Spinal cord (tissue), 10 donors: ENCODE results near the gene EME2. TPM values are rescaled to one million over a fixed set of nuclear protein-coding genes. Genes with fewer than 3 reads are reported as not detected.

ENCODE experiments used
- DNase-seq, 6 donors: peaks; one replicate each; pipeline versions ENCODE4 v3.0.0 to v3.0.0-alpha.2; 2013 to 2015; ENCODE audit warnings: low spot score in 6 of 6, low read depth in 4 of 6
- H3K27ac ChIP-seq: one replicate; pipeline ENCODE4 v1.5.1; 2013; ENCODE audit warnings: low read depth, low read length, control low read depth
- H3K27me3 ChIP-seq: one replicate; pipeline ENCODE4 v1.6.1; 2013; ENCODE audit warnings: low read length; ENCODE audit not compliant: control insufficient read depth, insufficient read depth
- H3K36me3 ChIP-seq: one replicate; pipeline ENCODE4 v1.6.1; 2013; ENCODE audit warnings: low read length; ENCODE audit not compliant: control insufficient read depth, insufficient read depth
- H3K4me1 ChIP-seq: one replicate; pipeline ENCODE4 v1.6.1; 2013; ENCODE audit warnings: low read length; ENCODE audit not compliant: control insufficient read depth, insufficient read depth
- H3K4me3 ChIP-seq: one replicate; pipeline ENCODE4 v1.5.1; 2013; ENCODE audit warnings: low read depth, low read length, control low read depth
- H3K9me3 ChIP-seq: one replicate; pipeline ENCODE4 v1.6.1; 2013; ENCODE audit warnings: low read length; ENCODE audit not compliant: control insufficient read depth, insufficient read depth
- WGBS: methylation state at CpG from one replicate; pipeline ENCODE4 v1.1.5; 2013; ENCODE audit warnings: missing lambda C conversion rate; ENCODE audit not compliant: insufficient coverage; 5-methylcytosine and 5-hydroxymethylcytosine counted together
- long read RNA-seq, 4 donors: transcript quantifications; one replicate each; lab custom pipeline, GENCODE V29; 2026
- polyA plus RNA-seq, 2 donors: library from polyadenylated mRNA; unstranded; fragments of 120-200 nt; gene quantifications; one replicate each; pipeline ENCODE4 v1.2.1, GENCODE V29; 2013; ENCODE audit not compliant: insufficient read length in 2 of 2
- total RNA-seq, 2 donors: library from RNA; depleted of rRNA in 1 of 2; stranded (reverse); fragments of 120-200 nt in 1 of 2; fragments of >200 nt in 1 of 2; gene quantifications; one replicate each; pipeline versions ENCODE4 v1.2.3 to v1.2.4, GENCODE V29; 2013 to 2014
- donor health status: healthy.

EME2 gene
- total RNA-seq, result 10 to 100 TPM in 1 of 2 donors, 1 to 10 TPM in 1; 6.5 to 15.0 TPM
- polyA plus RNA-seq, result 10 to 100 TPM; 17.8 to 20.7 TPM
- long read RNA-seq, donor 1, full-length matches to known transcripts, result 2 of 150 reads
- long read RNA-seq, donor 1, partial matches to known transcripts, result 148 of 150 reads
- long read RNA-seq, donor 1, other reads (novel, unspliced or antisense), result 0 of 150 reads
- long read RNA-seq, donor 2, full-length matches to known transcripts, result 1 of 51 reads
- long read RNA-seq, donor 2, partial matches to known transcripts, result 26 of 51 reads
- long read RNA-seq, donor 2, other reads (novel, unspliced or antisense), result 24 of 51 reads
- long read RNA-seq, donor 3, result 0 reads
- long read RNA-seq, donor 4, full-length matches to known transcripts, result 2 of 82 reads
- long read RNA-seq, donor 4, partial matches to known transcripts, result 50 of 82 reads
- long read RNA-seq, donor 4, other reads (novel, unspliced or antisense), result 30 of 82 reads

- Histone ChIP-seq H3K36me3 (peaks cover 80% of the 10 kb centered on the region), H3K27ac (no peak within 1 kb of the TSS), H3K27me3 (no peaks in the 10 kb centered on the region), H3K9me3 (no peaks in the 10 kb centered on the region), H3K4me3 (peak within 1 kb of the TSS; percentile 68), H3K4me1 (peaks cover 48% of the 10 kb centered on the region)
- DNase-seq, result no peak
- WGBS, result under 1% methylated on average over 53 of the region's 53 CpGs
These were observed at the start of gene EME2 for GRCh38 chr16:1772362-1772907. EME2 (plus strand) TSS chr16:1772810; CDS start chr16:1773228, 418 bp downstream.

DNA sequence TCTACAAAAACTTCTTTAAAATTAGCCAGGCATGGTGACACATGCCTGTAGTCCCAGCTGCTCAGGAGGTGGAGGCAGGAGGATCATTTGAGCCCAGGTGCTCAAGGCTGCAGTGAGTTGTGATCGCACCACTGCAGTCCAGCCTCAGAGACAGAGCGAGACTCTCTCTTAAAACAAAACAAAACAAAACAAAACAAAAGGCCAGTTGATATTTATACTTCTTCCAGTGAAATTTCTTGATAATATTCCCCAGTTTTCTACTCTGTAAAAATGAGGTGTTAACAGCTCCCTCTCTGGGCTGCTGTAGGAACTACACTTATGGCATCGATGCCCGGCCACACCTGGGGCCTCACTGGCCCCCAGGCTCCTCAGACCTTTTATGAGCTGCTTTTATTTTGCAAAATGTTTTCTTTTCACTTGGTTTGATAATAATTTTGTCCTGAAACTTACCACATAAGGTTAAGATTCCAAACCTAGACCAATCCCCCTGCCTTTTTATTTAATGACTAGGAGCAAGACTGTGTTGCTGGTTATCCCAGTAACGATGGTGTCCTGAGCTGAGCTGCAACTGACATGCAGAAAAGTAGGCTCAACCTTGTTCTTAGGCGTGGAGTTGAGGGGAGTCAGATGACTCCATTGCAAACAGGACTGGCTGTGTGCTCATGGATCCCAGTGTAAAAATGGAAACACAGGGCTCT, 49.0 kb upstream of the EME2 start:
- Histone ChIP-seq H3K27ac (no peak overlapping the region), H3K27me3 (no peaks in the 10 kb centered on the region), H3K4me3 (no peak overlapping the region), H3K36me3 (peaks cover 56% of the 10 kb centered on the region), H3K9me3 (no peaks in the 10 kb centered on the region), H3K4me1 (peaks cover 24% of the 10 kb centered on the region)
- peak in 2 of 6 donors; percentile 23 to 28 for DNase-seq
- WGBS, result 55% methylated on average over 3 of the region's 6 CpGs

GRCh38 chr16:1724491-1724890, 48.1 kb upstream of the EME2 start:
- Histone ChIP-seq H3K4me3 (no peak overlapping the region), H3K27me3 (no peaks in the 10 kb centered on the region), H3K27ac (no peak overlapping the region), H3K36me3 (peaks cover 60% of the 10 kb centered on the region), H3K9me3 (no peaks in the 10 kb centered on the region), H3K4me1 (peaks cover 24% of the 10 kb centered on the region)
- WGBS, result 97% methylated on average over 11 of the region's 12 CpGs
- no peak for DNase-seq

GRCh38 chr16:1726661-1727502, 45.7 kb upstream of the EME2 start:
- WGBS, result 96% methylated on average over 27 of the region's 32 CpGs
- Histone ChIP-seq H3K36me3 (peaks cover 77% of the 10 kb centered on the region), H3K9me3 (no peaks in the 10 kb centered on the region), H3K27ac (no peak overlapping the region), H3K4me3 (no peak overlapping the region), H3K4me1 (peaks cover 20% of the 10 kb centered on the region), H3K27me3 (no peaks in the 10 kb centered on the region)
- DNase-seq, result no peak

DNA sequence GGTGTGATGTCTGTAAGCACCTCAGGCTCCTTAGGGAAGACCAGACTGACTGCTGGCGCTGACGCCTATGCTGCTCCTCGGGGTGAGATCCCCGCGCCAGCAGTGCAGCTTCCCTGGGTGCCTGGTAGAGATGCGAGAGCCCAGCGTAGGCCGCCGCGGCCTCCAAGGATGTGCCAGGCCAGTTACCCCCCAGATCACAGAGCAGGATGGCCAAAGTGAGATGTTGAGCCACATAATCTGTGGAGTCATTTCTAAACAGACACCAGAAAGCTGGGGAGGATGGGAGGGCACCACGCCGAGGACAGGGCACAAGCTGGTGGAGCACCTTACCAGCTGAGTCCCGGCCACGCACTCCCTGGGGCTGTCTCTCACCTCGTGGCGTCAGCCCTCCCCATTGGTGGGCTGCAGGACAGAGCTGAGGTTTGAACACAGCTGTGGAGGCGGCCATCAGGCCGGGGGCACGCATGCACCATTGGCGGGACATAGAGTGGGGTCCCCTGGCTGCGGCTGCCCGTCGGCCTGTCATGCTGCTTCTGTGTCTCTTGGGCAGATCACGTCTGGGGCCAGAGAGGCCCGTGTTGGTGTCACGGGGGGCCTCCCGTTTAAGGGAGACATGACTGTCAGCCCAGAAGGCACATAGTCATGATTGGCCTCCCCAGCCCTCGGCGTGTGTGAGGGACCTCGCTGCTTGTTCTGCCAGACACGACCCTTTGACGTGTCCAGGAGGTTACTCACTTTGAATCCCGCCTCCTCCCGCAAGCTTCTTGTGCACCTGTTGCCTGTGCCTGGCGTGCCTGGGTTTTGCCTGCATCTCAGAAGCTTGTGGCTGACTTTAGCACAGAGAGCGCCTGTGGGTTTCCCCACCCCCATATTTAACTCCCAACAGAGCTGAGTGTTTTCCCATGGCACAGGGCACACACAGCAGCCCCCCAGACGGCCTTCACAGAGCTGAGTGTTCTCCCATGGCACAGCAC, 44.7 kb upstream of the EME2 start:
- no peaks in the 10 kb centered on the region for H3K9me3 ChIP-seq
- H3K36me3 ChIP-seq, result peaks cover 87% of the 10 kb centered on the region
- peaks cover 16% of the 10 kb centered on the region for H3K4me1 ChIP-seq
- DNase-seq, result no peak
- H3K27ac ChIP-seq, result no peak overlapping the region
- H3K4me3 ChIP-seq, result no peak overlapping the region
- 93% methylated on average over 37 of the region's 37 CpGs for WGBS
- H3K27me3 ChIP-seq, result no peaks in the 10 kb centered on the region

DNA sequence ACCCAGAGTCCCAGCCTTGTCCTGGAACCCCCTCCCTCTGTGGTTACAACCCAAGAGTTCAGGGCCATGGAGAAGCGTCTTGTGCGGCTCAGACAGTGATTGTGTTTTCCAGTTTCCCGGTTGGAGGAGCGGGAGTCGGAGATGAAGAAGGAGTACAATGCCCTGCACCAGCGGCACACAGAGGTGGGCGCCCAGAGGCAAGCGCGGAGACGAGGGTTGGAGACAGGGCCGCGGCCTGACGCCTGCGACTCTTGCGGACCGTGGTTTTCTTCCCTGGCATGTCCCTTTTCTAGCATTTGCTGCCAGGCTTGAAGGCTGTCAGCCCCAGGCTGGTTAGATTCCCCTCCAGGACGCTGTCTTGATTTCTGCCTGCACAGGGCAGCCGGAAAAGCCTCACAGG, 43.6 kb upstream of the EME2 start:
- Histone ChIP-seq H3K4me1 (peaks cover 9% of the 10 kb centered on the region), H3K27me3 (no peaks in the 10 kb centered on the region), H3K27ac (no peak overlapping the region), H3K4me3 (no peak overlapping the region), H3K9me3 (no peaks in the 10 kb centered on the region), H3K36me3 (peaks cover 97% of the 10 kb centered on the region)
- WGBS, result 94% methylated on average over 18 of the region's 18 CpGs
- no peak for DNase-seq

GRCh38 chr16:1729445-1729844, 43.2 kb upstream of the EME2 start:
- WGBS, result 97% methylated on average over 28 of the region's 35 CpGs
- Histone ChIP-seq H3K27ac (no peak overlapping the region), H3K4me3 (no peak overlapping the region), H3K36me3 (peaks cover 97% of the 10 kb centered on the region), H3K9me3 (no peaks in the 10 kb centered on the region), H3K4me1 (peaks cover 5% of the 10 kb centered on the region), H3K27me3 (no peaks in the 10 kb centered on the region)
- no peak for DNase-seq

DNA sequence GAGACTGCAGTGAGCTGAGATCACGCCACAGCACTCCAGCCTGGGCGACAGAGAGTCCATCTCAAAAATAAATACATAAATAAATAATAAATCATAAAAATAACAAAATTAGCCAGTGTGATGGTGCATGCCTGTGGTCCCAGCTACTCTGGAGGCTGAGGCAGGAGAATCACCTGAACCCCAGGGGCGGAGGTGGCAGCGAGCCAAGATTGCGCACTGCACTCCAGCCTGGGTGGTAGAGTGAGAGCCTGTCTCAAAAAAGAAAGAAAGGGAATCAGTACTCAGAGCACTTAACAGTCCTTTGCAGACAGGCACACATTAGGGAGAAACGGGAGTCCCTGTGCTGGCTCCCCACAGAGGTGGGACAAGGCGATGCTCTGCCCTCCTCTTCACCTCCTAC, 41.5 kb upstream of the EME2 start:
- H3K4me3 ChIP-seq, result no peak overlapping the region
- H3K4me1 ChIP-seq, result peaks cover 4% of the 10 kb centered on the region
- no peak overlapping the region for H3K27ac ChIP-seq
- H3K27me3 ChIP-seq, result no peaks in the 10 kb centered on the region
- DNase-seq, result no peak
- WGBS, result 100% methylated on average over 3 of the region's 7 CpGs
- no peaks in the 10 kb centered on the region for H3K9me3 ChIP-seq
- peaks cover 95% of the 10 kb centered on the region for H3K36me3 ChIP-seq
